Epithelial cell of esophagus (primary cell): ENCODE results near the gene DAGLA.

Experiments
- DNase-seq: peaks from one replicate; pipeline ENCODE4 v3.0.0; 2010; ENCODE audit warnings: low read depth
- H3K4me3 ChIP-seq: 2 replicates; pipeline ENCODE4 v1.5.1; 2011; ENCODE audit warnings: mild to moderate bottlenecking, low read length, control low read depth
- TF ChIP-seq, protein P1 (sequence below): IDR thresholded peaks from 2 replicates; pipeline ENCODE4 v1.5.1; 2011; ENCODE audit warnings: low read depth, mild to moderate bottlenecking, low read length, control low read depth, inconsistent platforms; ENCODE audit not compliant: insufficient read depth; ENCODE audit errors: missing control alignments

Gene DAGLA

GRCh38 chr11:61783717-61784505 is 103.7 kb downstream of the DAGLA start:
- no peak overlapping the region for H3K4me3 ChIP-seq
- TF ChIP-seq, protein P1, sequence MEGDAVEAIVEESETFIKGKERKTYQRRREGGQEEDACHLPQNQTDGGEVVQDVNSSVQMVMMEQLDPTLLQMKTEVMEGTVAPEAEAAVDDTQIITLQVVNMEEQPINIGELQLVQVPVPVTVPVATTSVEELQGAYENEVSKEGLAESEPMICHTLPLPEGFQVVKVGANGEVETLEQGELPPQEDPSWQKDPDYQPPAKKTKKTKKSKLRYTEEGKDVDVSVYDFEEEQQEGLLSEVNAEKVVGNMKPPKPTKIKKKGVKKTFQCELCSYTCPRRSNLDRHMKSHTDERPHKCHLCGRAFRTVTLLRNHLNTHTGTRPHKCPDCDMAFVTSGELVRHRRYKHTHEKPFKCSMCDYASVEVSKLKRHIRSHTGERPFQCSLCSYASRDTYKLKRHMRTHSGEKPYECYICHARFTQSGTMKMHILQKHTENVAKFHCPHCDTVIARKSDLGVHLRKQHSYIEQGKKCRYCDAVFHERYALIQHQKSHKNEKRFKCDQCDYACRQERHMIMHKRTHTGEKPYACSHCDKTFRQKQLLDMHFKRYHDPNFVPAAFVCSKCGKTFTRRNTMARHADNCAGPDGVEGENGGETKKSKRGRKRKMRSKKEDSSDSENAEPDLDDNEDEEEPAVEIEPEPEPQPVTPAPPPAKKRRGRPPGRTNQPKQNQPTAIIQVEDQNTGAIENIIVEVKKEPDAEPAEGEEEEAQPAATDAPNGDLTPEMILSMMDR, result no peak
- DNase-seq, result no peak

- H3K4me3 ChIP-seq, result no peak overlapping the region
- TF ChIP-seq, protein P1, result no peak
- no peak for DNase-seq
Measured at GRCh38 chr11:61784506-61784805, 104.3 kb downstream of the DAGLA start.

DNA sequence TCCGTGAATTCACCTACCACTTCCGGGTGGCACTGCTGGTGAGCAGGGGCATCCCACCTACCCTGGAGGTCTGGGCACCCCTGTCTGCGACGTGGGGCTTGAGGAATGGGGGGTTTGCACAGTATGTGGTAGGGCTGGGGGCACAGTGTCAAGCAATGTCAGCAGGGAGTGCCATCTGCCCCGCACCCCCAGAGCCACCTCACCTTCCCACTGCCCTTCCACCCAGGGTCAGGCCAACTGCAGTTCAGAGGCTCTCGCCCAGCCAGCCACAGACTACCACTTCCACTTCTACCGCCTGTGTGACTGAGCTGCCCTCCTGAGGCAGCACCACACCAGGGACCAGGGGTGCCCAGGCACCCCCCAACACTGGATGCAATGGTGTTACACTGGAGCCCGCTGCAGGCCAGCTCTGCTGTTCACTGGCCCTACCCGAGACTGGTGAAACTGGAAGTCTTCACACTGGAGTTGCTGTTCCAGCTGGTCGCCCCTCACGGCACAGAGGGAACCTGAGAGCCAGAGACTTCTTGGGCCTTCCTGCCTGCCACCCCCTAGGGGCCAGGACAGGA is 105.7 kb downstream of the DAGLA start:
- TF ChIP-seq, protein P1, result no peak
- no peak overlapping the region for H3K4me3 ChIP-seq
- no peak for DNase-seq

- no peak overlapping the region for H3K4me3 ChIP-seq
- DNase-seq, result peak; percentile 56
- TF ChIP-seq, protein P1, result peak; percentile 47
Measured at GRCh38 chr11:61787928-61788491, 107.8 kb downstream of the DAGLA start.

GRCh38 chr11:61791737-61792309 is 111.6 kb downstream of the DAGLA start:
- peak overlapping the region; percentile 99 for H3K4me3 ChIP-seq
- TF ChIP-seq, protein P1, result no peak
- DNase-seq, result peak; percentile 81

DNA sequence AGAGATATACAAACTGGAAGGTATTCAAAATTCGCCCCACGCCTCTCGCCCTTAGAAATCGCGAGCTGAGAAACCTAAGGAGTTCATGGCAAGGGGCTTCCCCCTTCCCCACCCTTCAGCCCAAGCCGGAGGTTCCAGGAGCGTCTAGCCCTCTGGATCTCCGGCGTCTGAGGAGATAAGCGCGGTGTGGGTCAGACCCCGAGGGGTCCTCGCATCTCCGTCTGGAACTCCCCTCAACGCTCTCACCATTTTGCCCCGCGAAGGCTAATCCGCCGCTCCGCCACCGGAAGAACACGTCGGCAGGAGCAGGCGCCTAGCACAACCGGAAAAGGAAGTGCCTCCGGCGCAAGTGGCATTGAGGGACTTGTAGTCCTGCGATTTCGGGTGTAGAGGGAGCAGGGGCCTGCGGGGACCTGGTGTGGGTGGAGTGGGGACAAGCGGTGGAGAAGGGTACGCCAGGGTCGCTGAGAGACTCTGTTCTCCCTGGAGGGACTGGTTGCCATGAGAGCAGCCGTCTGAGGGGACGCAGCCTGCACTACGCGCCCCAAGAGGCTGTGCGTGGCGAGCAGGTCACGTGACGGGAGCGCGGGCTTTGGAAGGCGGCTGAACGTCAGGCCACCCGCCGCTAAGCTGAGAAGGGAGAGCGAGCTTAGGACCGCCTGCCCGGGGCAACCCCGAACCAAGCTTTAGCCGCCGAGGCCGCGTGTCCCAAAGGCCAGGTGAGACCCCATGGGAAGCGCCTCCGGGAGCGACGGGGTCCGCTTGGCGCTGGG is 112.3 kb downstream of the DAGLA start, which contains the start of the genes FEN1 and TMEM258:
Gene FEN1, plus strand, starts transcription at position 602 of the 773 bp plus-strand sequence. CDS start 2,451 bp downstream, outside the sequence.
Gene TMEM258, minus strand, starts transcription at position 290 of the 773 bp plus-strand sequence. Its CDS starts 41 bp downstream, at position 249.
- TF ChIP-seq, protein P1, result no peak
- peak; percentile 97 for DNase-seq
- peak within 1 kb of the TSS; percentile 99 for H3K4me3 ChIP-seq
